Heart left ventricle (tissue), 13 donors: Measurements from ENCODE around the gene BRICD5.

Source experiments
- POLR2A ChIP-seq, 2 donors: fragments of 450-650 bp; IDR thresholded peaks; one replicate each; pipeline ENCODE4 v1.6.1; 2017; ENCODE audit warnings: antibody characterized with exemption in 2 of 2, mild to moderate bottlenecking in 2 of 2, moderate library complexity in 2 of 2
- TF ChIP-seq, protein P1 (sequence below), 12 donors: fragments of 200-600 bp; sonication (generic) in 4 of 12; IDR thresholded peaks; one replicate each; pipeline versions ENCODE4 v1.5.0 to v1.8.0; 2018 to 2022; ENCODE audit warnings: antibody characterized with exemption in 12 of 12, mild to moderate bottlenecking in 5 of 12
- donor health status: ischemic (EF 13 %, LVEDD 7.1; RV severe dilation, severe dysfunction).
- donor health status: DM: no; HTN: yes; CAD: no.
- donor health status: DM: no; HTN: no; CAD: no.
- donor health status: ischemic (EF 25% LVEDD 6.9; RV normal size, moderate dysfunction).
- donor health status: ischemic (EF 25% LVEDD 5.7; RV mildly dilated, moderate dysfunction).
- donor health status: ischemic (EF 35%, LVEDD 5.7; RV mildly dilated, moderate dysfunction).
- donor health status: nonischemic (EF 11% LVEDD 7.7; RV severe dilation, severe dysfunction).
- donor health status: DM: yes; HTN: yes; CAD: no.
- donor health status: PGD.
- donor health status: ischemic (EF 29% LVEDD 5.4; RV normal size, mild dysfunction).
- donor health status: nonischemic (EF 23%, LVEDD 6.1; RV moderate dilation, normal function).

DNA sequence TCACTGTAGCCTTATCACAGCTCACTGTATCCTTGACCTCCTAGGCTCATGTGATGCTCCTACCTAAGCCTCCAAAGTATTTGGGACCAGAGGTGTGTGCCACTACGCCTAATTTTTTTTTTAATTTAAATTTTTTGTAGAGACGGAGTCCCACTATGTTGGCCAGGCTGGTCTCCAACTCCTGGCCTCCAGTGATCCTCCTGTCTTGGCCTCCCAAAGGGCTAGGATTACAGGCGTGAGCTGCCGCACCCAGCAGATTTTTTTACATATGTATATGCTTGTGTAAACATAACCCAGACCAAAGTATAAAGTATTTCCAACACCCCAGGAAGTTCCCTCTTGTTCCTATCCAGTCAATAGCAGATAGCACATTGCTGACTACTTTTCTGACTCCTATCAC, 5.7 kb upstream of the BRICD5 start:
- no peak for TF ChIP-seq POLR2A (IDR thresholded peaks at IDR 0.05)
- TF ChIP-seq, protein P1, sequence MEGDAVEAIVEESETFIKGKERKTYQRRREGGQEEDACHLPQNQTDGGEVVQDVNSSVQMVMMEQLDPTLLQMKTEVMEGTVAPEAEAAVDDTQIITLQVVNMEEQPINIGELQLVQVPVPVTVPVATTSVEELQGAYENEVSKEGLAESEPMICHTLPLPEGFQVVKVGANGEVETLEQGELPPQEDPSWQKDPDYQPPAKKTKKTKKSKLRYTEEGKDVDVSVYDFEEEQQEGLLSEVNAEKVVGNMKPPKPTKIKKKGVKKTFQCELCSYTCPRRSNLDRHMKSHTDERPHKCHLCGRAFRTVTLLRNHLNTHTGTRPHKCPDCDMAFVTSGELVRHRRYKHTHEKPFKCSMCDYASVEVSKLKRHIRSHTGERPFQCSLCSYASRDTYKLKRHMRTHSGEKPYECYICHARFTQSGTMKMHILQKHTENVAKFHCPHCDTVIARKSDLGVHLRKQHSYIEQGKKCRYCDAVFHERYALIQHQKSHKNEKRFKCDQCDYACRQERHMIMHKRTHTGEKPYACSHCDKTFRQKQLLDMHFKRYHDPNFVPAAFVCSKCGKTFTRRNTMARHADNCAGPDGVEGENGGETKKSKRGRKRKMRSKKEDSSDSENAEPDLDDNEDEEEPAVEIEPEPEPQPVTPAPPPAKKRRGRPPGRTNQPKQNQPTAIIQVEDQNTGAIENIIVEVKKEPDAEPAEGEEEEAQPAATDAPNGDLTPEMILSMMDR (IDR thresholded peaks at IDR 0.05): no peak
